Activated CD4-positive, alpha-beta memory T cell treated with anti-CD3 and anti-CD28 coated beads, Interleukin-2, amount 10 ng/mL, durations not matched to agents 7 days and 5 days (primary cell): ENCODE measurements around the gene SNRPA. TPM values are rescaled to one million over a fixed set of nuclear protein-coding genes. Genes with fewer than 3 reads are reported as not detected.
A peak's percentile ranks its signal among the peaks of the same experiment; 100 is the strongest.

Experiments
- CTCF ChIA-PET: fragments of 350-600 bp; sonication (Branson Sonifier 250); formaldehyde crosslinking; loops from one replicate; lab custom pipeline; 2021; ENCODE audit warnings: antibody characterized with exemption, inconsistent platforms; lab: Charles Lee
- POLR2A ChIA-PET: fragments of 350-600 bp; sonication (Branson Sonifier 250); formaldehyde crosslinking; loops from one replicate; lab custom pipeline; 2021; ENCODE audit warnings: antibody characterized with exemption; lab: Charles Lee
- DNase-seq: peaks from one replicate; pipeline ENCODE4 v3.0.0-alpha.2; 2020
- H3K27ac Mint-ChIP-seq: one replicate; pipeline ENCODE4 v1.8.0; 2021; ENCODE audit warnings: mild to moderate bottlenecking, mixed read lengths
- H3K27me3 Mint-ChIP-seq: one replicate; pipeline ENCODE4 v1.8.0; 2021; ENCODE audit warnings: mixed read lengths
- H3K36me3 Mint-ChIP-seq: one replicate; pipeline ENCODE4 v1.8.0; 2021; ENCODE audit warnings: low read depth, mixed read lengths
- H3K4me1 Mint-ChIP-seq: one replicate; pipeline ENCODE4 v1.8.0; 2021; ENCODE audit warnings: mixed read lengths
- H3K4me3 Mint-ChIP-seq: one replicate; pipeline ENCODE4 v1.8.0; 2021; ENCODE audit warnings: mild to moderate bottlenecking, mixed read lengths
- H3K9me3 Mint-ChIP-seq: one replicate; pipeline ENCODE4 v1.8.0; 2021; ENCODE audit warnings: mixed read lengths
- total RNA-seq, 2 experiments: library from RNA; stranded (reverse); gene quantifications; one replicate each; pipeline ENCODE4 v1.2.3, GENCODE V29; 2021

SNRPA gene
- total RNA-seq, 2 experiments from 2014 or later = 145 to 151 TPM

DNA sequence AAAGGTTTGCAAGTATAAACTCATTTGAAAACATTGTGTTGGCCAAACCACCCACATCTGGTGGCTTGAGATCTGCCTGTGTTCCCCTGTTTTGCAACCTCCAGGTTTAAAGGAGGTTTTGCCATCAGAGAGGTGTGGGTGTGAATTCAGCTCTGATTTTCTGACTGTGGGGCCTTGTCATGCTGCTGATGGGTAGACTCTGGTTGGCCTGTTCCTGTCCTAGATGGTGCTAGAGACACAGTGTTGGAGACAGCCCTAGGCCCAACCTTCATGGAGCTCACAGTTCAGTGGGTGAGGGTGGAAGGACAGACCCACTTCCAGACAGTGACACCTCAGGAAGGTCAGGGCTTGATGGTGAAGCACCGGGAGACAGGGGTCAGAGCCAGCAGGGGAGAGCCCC, 34.5 kb downstream of the SNRPA start:
- Mint-ChIP-seq H3K36me3 (peaks cover 32% of the 10 kb centered on the region), H3K9me3 (no peaks in the 10 kb centered on the region), H3K4me1 (peaks cover 3% of the 10 kb centered on the region), H3K27ac (no peak overlapping the region), H3K4me3 (no peak overlapping the region), H3K27me3 (no peaks in the 10 kb centered on the region)
- ChIA-PET POLR2A (no interaction called here), CTCF (no interaction called here)
- no peak for DNase-seq

DNA sequence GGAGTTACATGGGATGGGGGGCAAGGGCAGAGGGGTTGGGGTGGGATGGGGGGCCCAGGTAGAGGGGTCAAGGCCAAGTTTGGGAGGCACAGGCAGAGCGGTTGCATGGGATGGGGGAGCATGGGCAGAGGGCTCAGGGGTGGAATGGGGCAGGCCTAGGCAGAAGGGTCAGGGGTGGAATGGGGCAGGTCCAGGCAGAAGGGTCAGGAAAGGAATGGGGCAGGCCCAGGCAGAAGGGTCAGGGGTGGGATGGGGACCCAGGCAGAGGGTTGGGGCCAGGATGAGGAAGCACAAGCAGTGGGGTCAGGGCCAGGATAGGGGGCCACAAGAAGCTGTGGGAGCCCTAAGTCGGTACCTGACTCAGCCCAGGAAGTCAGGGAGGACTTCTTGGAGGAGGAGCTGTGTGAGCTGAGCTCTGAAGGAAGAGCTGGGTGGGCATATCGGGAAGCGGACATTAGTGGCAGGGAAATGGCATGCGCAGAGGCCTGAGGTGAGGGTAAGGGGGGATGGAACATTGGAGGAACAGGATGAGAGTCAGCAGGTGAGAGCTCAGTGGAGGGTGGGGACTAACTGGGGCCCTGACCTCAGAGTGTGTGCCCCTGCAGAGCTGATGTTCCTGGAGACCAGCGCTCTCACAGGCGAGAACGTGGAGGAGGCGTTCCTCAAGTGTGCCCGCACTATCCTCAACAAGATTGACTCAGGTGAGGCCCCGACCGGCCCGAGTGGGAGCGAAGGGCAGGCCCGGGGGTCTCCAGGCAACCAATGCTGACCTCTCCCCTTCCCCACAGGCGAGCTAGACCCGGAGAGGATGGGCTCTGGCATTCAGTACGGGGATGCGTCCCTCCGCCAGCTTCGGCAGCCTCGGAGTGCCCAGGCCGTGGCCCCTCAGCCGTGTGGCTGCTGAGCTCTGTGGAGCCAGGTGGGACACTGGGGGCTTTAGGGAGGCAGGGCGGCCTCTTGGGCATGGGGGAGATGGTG, 35.3 kb downstream of the SNRPA start:
- Mint-ChIP-seq H3K4me3 (no peak overlapping the region), H3K27me3 (no peaks in the 10 kb centered on the region), H3K27ac (no peak overlapping the region), H3K36me3 (peaks cover 29% of the 10 kb centered on the region), H3K9me3 (no peaks in the 10 kb centered on the region), H3K4me1 (peaks cover 1% of the 10 kb centered on the region)
- ChIA-PET CTCF (interaction anchor here (0.9 kb wide), 2 partner anchors 9 to 12 kb away, joined by 3 to 5 read pairs; partner anchors contain the start of genes EGLN2 and RAB4B), POLR2A (interaction anchor here (1.0 to 1.4 kb wide), 2 partner anchors 8 to 12 kb away, joined by 4 to 8 read pairs; partner anchors contain the start of genes EGLN2 and RAB4B)
- no peak for DNase-seq

DNA sequence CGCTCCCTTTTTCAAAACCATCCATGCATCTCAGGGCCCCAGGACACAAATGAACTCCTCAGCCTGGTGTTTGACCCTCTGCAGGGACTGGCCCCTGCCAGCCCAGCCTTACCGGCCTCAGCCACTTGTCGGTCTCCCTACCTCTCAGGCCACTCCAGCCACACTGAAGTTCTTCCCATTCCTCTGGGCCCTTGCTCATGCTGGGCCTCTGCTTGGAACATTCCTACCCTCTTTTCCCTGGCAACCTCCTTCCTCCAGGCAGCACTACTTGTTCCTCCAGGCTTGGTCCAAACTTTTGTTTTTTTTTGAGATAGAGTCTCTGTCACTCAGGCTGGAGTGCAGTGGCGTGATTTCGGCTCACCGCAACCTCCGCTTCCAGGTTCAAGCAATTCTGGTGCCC, 40.3 kb downstream of the SNRPA start:
- Mint-ChIP-seq H3K27ac (no peak overlapping the region), H3K9me3 (no peaks in the 10 kb centered on the region), H3K36me3 (peaks cover 28% of the 10 kb centered on the region), H3K4me3 (no peak overlapping the region), H3K27me3 (no peaks in the 10 kb centered on the region), H3K4me1 (peaks cover 10% of the 10 kb centered on the region)
- ChIA-PET CTCF (interaction anchor here (1.1 kb wide), 1 partner anchor 128 kb away, joined by 3 read pairs; no protein-coding TSS in a partner anchor), POLR2A (no interaction called here)
- DNase-seq = no peak

DNA sequence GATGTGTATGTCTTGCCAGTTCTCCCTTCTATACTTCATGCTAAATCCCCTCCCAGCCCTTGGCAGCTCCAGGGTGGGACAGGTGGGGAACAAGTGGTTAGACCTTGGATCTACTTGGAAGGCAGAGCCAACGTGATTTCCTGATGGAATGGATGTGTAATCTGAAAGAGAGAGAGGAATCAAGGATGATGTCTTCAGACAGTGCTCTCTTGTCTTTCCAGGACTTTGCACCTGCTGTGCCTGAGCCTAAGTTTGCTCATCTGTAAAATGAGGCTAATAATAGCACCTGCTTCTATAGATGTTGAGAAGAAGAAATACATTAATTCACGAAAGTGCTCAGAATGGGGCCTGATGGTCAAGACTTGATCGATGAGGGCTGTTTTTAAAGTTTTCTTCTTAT, 41.0 kb downstream of the SNRPA start:
- no peak for DNase-seq
- CTCF ChIA-PET = interaction anchor here (0.9 kb wide), 1 partner anchor 14 kb away, joined by 3 read pairs; the partner anchor contains the start of gene RAB4B
- H3K36me3 Mint-ChIP-seq = peaks cover 25% of the 10 kb centered on the region
- POLR2A ChIA-PET = interaction anchor here (0.6 kb wide), 1 partner anchor 15 kb away, joined by 3 read pairs; no protein-coding TSS in a partner anchor
- H3K27ac Mint-ChIP-seq = no peak overlapping the region
- no peaks in the 10 kb centered on the region for H3K27me3 Mint-ChIP-seq
- no peaks in the 10 kb centered on the region for H3K9me3 Mint-ChIP-seq
- H3K4me3 Mint-ChIP-seq = no peak overlapping the region
- H3K4me1 Mint-ChIP-seq = peaks cover 13% of the 10 kb centered on the region

DNA sequence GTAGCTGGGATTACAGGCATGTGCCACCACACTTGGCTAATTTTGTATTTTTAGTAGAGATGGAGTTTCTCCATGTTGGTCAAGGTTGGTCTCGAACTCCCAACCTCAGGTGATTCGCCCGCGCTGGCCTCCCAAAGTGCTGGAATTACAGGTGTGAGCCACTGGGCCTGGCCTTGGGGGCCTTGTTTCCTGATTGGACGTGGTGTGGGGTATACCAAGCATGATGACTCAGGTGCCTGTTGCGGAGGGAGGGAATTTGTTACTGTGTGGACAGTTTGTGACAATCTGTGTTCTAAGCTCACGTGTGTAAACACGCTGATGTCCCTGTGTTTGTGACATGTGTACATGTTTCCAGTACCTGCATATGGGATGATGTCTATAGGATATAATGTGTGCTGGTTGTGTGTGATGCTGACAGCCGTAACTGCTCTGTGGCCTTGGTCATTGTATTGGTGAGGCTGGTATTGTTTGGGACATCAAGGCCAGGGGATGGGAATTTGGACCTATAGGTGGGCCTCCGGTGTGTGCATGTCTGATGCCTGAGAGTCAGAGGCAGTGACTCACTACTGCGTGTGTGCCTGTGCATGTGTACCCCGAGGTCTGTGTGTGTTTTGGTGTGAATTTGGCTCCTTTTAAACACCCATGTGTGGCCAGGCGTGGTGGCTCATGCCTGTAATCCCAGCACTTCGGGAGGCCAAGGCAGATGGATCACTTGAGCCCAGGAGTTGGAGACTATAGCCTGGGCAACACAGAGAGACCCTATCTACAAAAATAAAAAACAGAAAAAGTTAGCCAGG, 46.4 kb downstream of the SNRPA start:
- no peak for DNase-seq
- peaks cover 46% of the 10 kb centered on the region for H3K4me1 Mint-ChIP-seq
- peak overlapping the region; percentile 78 for H3K4me3 Mint-ChIP-seq
- H3K36me3 Mint-ChIP-seq = peaks cover 36% of the 10 kb centered on the region
- peak overlapping the region; percentile 84 for H3K27ac Mint-ChIP-seq
- H3K27me3 Mint-ChIP-seq = no peaks in the 10 kb centered on the region
- no peaks in the 10 kb centered on the region for H3K9me3 Mint-ChIP-seq
- ChIA-PET CTCF (interaction anchor here (0.6 to 2.3 kb wide), 9 partner anchors 9 to 329 kb away, joined by 3 to 41 read pairs (median 8); partner anchors contain the start of genes ACTMAP, RAB4B and SNRPA), POLR2A (interaction anchor here (0.9 to 14.9 kb wide), 7 partner anchors 9 to 134 kb away, joined by 3 to 161 read pairs (median 8); partner anchors contain the start of genes ACTMAP, RAB4B and SNRPA)

DNA sequence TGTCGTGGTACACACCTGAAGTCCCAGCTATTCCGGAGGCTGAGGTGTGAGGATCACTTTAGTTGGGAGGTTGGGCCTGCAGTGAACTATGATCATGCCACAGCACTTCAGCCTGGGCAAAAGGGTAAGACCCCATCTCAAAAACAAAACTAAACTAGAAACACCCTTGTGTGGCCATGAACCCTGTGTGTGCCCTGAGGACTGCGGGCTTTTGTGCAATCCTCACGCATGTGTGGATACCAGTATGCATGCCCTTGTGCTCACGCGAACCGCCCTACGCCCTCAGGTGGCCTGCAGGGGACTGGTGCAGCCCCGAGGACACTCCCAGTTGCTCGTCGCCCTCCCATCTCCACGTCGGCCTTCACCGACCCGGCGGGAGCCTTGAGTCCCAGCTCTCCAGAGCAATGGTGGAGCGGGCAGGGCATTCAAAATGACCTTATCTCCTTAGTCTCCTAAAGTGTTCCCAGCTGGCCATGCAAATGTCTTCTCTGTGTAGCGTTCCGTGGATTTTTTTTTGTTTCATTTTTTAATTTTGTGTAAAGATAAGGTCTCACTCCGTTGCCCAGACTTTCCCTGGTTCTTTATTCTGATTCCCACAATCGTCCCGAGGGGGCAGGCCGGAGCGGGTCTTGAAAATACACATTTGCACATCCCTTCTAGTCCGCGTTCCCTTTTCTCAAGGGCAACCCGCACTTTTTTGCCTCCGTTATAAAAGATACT, 47.1 kb downstream of the SNRPA start:
- Mint-ChIP-seq H3K4me1 (peaks cover 52% of the 10 kb centered on the region), H3K36me3 (peaks cover 40% of the 10 kb centered on the region), H3K27me3 (no peaks in the 10 kb centered on the region), H3K9me3 (no peaks in the 10 kb centered on the region), H3K27ac (peak overlapping the region; percentile 84), H3K4me3 (peak overlapping the region; percentile 78)
- ChIA-PET CTCF (interaction anchor here (0.6 to 2.3 kb wide), 14 partner anchors 9 to 330 kb away, joined by 3 to 41 read pairs (median 4); partner anchors contain the start of genes ACTMAP, RAB4B and SNRPA), POLR2A (interaction anchor here (0.7 to 14.9 kb wide), 9 partner anchors 9 to 135 kb away, joined by 3 to 161 read pairs (median 6); partner anchors contain the start of genes ACTMAP, COQ8B, ITPKC and RAB4B)
- peak; percentile 68 for DNase-seq

DNA sequence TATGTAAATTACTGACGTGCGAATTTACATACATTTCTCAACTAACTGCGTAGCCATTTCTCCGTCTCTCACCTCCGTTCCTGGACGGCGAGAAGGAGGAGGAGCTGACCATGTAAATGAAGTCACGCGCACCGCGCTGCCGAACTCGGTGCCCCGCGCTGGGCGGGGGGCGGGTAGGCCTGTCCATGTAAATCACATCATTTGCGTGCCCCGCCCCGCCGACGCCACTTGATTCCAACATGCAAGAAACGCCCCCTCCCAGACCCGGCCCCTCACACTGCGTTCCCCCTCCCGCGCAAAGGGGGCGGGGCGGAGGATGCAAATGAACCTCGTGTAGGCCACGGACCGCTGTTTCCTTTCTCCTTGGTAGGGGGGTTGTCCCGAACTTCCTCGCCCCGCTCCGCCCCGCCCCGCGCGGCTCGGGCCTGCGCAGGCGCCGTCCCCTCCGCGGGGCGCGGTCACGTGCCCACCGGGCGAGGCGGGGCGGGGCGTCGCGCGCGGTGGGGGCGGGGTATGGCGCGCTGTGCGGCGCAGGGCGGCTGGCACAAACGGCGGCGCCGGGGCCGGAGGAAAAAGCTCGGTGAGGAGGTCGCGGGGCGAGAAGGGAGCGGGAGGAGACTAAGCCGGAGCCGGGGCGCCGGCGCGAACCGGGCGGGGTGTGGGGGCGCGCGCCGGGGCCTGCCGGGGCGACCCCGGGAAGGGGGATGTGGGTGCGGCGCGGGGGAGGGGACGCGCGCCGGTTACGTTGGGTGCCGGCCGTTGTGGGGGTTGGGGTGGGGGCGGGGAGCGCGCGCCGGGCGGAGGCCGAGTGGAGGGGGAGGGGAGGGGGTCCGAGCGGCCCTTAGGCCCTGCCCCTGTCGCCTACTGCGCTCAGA, 47.9 kb downstream of the SNRPA start, which contains the start of gene EGLN2:
Gene EGLN2 (plus strand): TSS at position 509 of the 875 bp plus-strand sequence. CDS start 1,382 bp downstream, outside the sequence.
- peaks cover 48% of the 10 kb centered on the region for H3K36me3 Mint-ChIP-seq
- H3K4me1 Mint-ChIP-seq = peaks cover 60% of the 10 kb centered on the region
- CTCF ChIA-PET = interaction anchor here (0.6 to 2.3 kb wide), 13 partner anchors 8 to 567 kb away, joined by 3 to 41 read pairs (median 4); partner anchors contain the start of genes ACTMAP, RAB4B and SNRPA
- H3K4me3 Mint-ChIP-seq = peak within 1 kb of the TSS; percentile 91
- peak; percentile 100 for DNase-seq
- POLR2A ChIA-PET = interaction anchor here (0.7 to 14.9 kb wide), 10 partner anchors 9 to 136 kb away, joined by 3 to 161 read pairs (median 5); partner anchors contain the start of genes ACTMAP, COQ8B, ITPKC and RAB4B
- H3K27ac Mint-ChIP-seq = peak within 1 kb of the TSS; percentile 84
- H3K27me3 Mint-ChIP-seq = no peaks in the 10 kb centered on the region
- H3K9me3 Mint-ChIP-seq = no peaks in the 10 kb centered on the region

DNA sequence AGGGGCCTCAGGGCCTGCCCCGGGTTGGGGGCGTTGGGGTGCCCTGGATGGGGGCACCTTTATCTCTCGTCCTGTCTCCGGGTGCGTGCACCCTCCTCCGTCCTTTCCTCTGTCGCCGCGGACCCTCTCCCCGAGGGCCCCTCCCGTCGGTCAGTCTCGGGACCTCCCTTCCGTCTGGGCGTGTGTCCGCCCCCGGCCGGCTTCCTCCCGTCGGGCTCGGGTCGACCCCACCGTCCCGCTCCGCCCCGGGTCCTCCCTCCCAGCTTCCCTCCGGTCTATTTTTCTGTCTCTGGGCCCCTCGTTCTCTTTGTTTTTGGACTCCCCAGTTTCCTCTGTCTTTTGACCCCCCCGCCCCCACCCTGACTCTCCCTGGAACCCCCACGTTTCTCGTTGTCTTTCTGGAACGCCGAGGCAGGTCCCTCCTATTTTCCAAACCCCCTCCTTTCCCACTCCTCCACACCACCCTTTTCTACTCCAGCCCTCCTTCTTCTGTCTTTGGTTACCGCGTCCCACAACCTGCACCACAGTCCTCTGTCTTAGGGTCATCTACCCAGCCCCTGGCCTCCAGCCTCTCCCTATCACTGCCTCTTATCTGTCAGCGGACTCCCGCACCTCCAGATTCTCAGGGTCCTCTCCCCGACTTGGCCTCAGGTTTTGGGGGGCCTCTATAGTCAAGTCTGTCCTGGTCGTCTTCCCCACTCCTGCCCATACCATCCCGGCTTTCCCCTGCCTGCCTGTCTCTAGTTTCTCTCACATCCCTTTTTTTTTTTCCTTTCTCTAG, 48.7 kb downstream of the SNRPA start:
- H3K36me3 Mint-ChIP-seq = peaks cover 55% of the 10 kb centered on the region
- no peaks in the 10 kb centered on the region for H3K9me3 Mint-ChIP-seq
- CTCF ChIA-PET = interaction anchor here (1.9 to 2.3 kb wide), 3 partner anchors 22 to 49 kb away, joined by 8 to 41 read pairs (median 13); partner anchors contain the start of genes ACTMAP, RAB4B and SNRPA
- peak; percentile 39 for DNase-seq
- POLR2A ChIA-PET = interaction anchor here (1.0 to 14.9 kb wide), 6 partner anchors 12 to 137 kb away, joined by 3 to 161 read pairs (median 7); partner anchors contain the start of genes ACTMAP, COQ8B, ITPKC and RAB4B
- H3K4me1 Mint-ChIP-seq = peaks cover 68% of the 10 kb centered on the region
- no peaks in the 10 kb centered on the region for H3K27me3 Mint-ChIP-seq
- peak overlapping the region; percentile 78 for H3K27ac Mint-ChIP-seq
- H3K4me3 Mint-ChIP-seq = peak overlapping the region; percentile 91

DNA sequence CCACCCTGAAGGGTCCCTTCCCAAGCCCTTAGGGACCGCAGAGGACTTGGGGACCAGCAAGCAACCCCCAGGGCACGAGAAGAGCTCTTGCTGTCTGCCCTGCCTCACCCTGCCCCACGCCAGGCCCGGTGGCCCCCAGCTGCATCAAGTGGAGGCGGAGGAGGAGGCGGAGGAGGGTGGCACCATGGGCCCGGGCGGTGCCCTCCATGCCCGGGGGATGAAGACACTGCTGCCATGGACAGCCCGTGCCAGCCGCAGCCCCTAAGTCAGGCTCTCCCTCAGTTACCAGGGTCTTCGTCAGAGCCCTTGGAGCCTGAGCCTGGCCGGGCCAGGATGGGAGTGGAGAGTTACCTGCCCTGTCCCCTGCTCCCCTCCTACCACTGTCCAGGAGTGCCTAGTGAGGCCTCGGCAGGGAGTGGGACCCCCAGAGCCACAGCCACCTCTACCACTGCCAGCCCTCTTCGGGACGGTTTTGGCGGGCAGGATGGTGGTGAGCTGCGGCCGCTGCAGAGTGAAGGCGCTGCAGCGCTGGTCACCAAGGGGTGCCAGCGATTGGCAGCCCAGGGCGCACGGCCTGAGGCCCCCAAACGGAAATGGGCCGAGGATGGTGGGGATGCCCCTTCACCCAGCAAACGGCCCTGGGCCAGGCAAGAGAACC, 49.5 kb downstream of the SNRPA start:
- no peaks in the 10 kb centered on the region for H3K9me3 Mint-ChIP-seq
- peaks cover 61% of the 10 kb centered on the region for H3K36me3 Mint-ChIP-seq
- POLR2A ChIA-PET = interaction anchor here (1.0 to 14.9 kb wide), 4 partner anchors 23 to 452 kb away, joined by 3 to 161 read pairs (median 38); partner anchors contain the start of genes ACTMAP, C19orf47, COQ8B and ITPKC
- CTCF ChIA-PET = no interaction called here
- H3K27ac Mint-ChIP-seq = peak overlapping the region; percentile 78
- H3K4me3 Mint-ChIP-seq = peak overlapping the region; percentile 91
- DNase-seq = no peak
- H3K4me1 Mint-ChIP-seq = peaks cover 75% of the 10 kb centered on the region
- H3K27me3 Mint-ChIP-seq = no peaks in the 10 kb centered on the region

DNA sequence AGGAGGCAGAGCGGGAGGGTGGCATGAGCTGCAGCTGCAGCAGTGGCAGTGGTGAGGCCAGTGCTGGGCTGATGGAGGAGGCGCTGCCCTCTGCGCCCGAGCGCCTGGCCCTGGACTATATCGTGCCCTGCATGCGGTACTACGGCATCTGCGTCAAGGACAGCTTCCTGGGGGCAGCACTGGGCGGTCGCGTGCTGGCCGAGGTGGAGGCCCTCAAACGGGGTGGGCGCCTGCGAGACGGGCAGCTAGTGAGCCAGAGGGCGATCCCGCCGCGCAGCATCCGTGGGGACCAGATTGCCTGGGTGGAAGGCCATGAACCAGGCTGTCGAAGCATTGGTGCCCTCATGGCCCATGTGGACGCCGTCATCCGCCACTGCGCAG, 50.0 kb downstream of the SNRPA start:
- Mint-ChIP-seq H3K27me3 (no peaks in the 10 kb centered on the region), H3K4me1 (peaks cover 80% of the 10 kb centered on the region), H3K27ac (peak overlapping the region; percentile 97), H3K9me3 (no peaks in the 10 kb centered on the region), H3K36me3 (peaks cover 61% of the 10 kb centered on the region), H3K4me3 (peak overlapping the region; percentile 91)
- POLR2A ChIA-PET = interaction anchor here (1.0 to 14.9 kb wide), 3 partner anchors 23 to 453 kb away, joined by 3 to 161 read pairs (median 70); partner anchors contain the start of genes ACTMAP, C19orf47, RAB4B and SNRPA
- CTCF ChIA-PET = no interaction called here
- DNase-seq = no peak
